B cell (primary cell): ENCODE measurements around the gene PLD3. TPM values are rescaled to one million over a fixed set of nuclear protein-coding genes. Genes with fewer than 3 reads are reported as not detected.

Experiments used
- ATAC-seq: fragments of 200-7000 bp; cut with Tn5 transposase; one replicate; pipeline ENCODE4 v1.10.0; 2021; ENCODE audit warnings: low read depth, mild to moderate bottlenecking, moderate number of reproducible peaks, moderate library complexity
- CTCF ChIA-PET: fragments of 350-600 bp; sonication (Branson Sonifier 250); formaldehyde crosslinking; loops from one replicate; lab custom pipeline; 2021; ENCODE audit warnings: antibody characterized with exemption, inconsistent platforms; lab: Charles Lee
- POLR2A ChIA-PET: fragments of 350-600 bp; sonication (Branson Sonifier 250); formaldehyde crosslinking; loops from one replicate; lab custom pipeline; 2021; ENCODE audit warnings: antibody characterized with exemption; lab: Charles Lee
- DNase-seq: peaks from one replicate; pipeline ENCODE4 v3.0.0; 2013
- H2AFZ ChIP-seq: 2 replicates; pipeline ENCODE4 v1.6.1; 2012; ENCODE audit warnings: mild to moderate bottlenecking, low read depth, low read length; ENCODE audit not compliant: insufficient read depth, poor library complexity, severe bottlenecking
- H3K27ac ChIP-seq, 2 donors: 1 replicate in 1 of 2; 2 replicates in 1 of 2; pipeline ENCODE4 v1.5.1; 2012 to 2013; ENCODE audit warnings: low read length in 2 of 2, mild to moderate bottlenecking in 2 of 2, moderate library complexity in 1 of 2
- H3K27me3 ChIP-seq, 4 experiments: fragments of 200-600 bp in 1 of 4; sonication (generic) in 1 of 4; replicated peaks in 1 of 4; 1 replicate in 2 of 4; 2 replicates in 2 of 4; pipeline versions ENCODE4 v1.6.1 to v1.7.0; 2013 to 2016; ENCODE audit warnings: low read length in 3 of 4, mild to moderate bottlenecking in 2 of 4, mixed read lengths in 1 of 4, moderate library complexity in 1 of 4; ENCODE audit not compliant: insufficient read depth in 4 of 4, control insufficient read depth in 3 of 4; ENCODE audit errors: control extremely low read depth in 1 of 4
- H3K36me3 ChIP-seq, 2 experiments: replicated peaks in 1 of 2; 1 replicate in 1 of 2; 2 replicates in 1 of 2; pipeline versions ENCODE4 v1.6.1 to v1.7.1; 2013; ENCODE audit warnings: low read length in 1 of 2; ENCODE audit not compliant: insufficient read depth in 2 of 2, control insufficient read depth in 1 of 2; ENCODE audit errors: control extremely low read depth in 1 of 2, extremely low read depth in 1 of 2
- H3K4me1 ChIP-seq, 2 donors: fragments of 200-600 bp in 1 of 2; sonication (generic) in 1 of 2; 1 replicate in 1 of 2; 2 replicates in 1 of 2; pipeline versions ENCODE4 v1.5.1 to v1.6.1; 2013 to 2017; ENCODE audit warnings: low read length in 2 of 2; ENCODE audit not compliant: control insufficient read depth in 2 of 2, insufficient read depth in 2 of 2
- H3K4me2 ChIP-seq: replicated peaks from 2 replicates; pipeline ENCODE3; 2012; ENCODE audit warnings: mild to moderate bottlenecking, low read depth, low read length; ENCODE audit not compliant: poor library complexity, severe bottlenecking
- H3K4me3 ChIP-seq, 5 experiments: fragments of 200-600 bp in 1 of 5; sonication (generic) in 1 of 5; 1 replicate in 3 of 5; 2 replicates in 2 of 5; pipeline versions ENCODE4 v1.5.1 to v1.7.0; 2011 to 2016; ENCODE audit warnings: low read length in 4 of 5, mild to moderate bottlenecking in 4 of 5, low read depth in 2 of 5, control low read depth in 1 of 5, moderate library complexity in 1 of 5; ENCODE audit not compliant: insufficient read depth in 1 of 5; ENCODE audit errors: control extremely low read depth in 1 of 5, extremely low read depth in 1 of 5
- H3K79me2 ChIP-seq: fragments of 200-600 bp; sonication (generic); one replicate; pipeline ENCODE4 v1.6.0; 2016; ENCODE audit warnings: low read length; ENCODE audit not compliant: control insufficient read depth, insufficient read depth
- H3K9ac ChIP-seq: fragments of 200-600 bp; sonication (generic); 2 replicates; pipeline ENCODE4 v1.6.1; 2017; ENCODE audit warnings: mild to moderate bottlenecking, low read length, moderate library complexity
- H3K9me3 ChIP-seq, 3 donors: one replicate each; pipeline versions ENCODE4 v1.6.1 to v1.7.1; 2013; ENCODE audit warnings: low read length in 2 of 3; ENCODE audit not compliant: control insufficient read depth in 2 of 3, insufficient read depth in 1 of 3; ENCODE audit errors: control extremely low read depth in 1 of 3
- H4K20me1 ChIP-seq: 2 replicates; pipeline ENCODE4 v1.6.0; 2012; ENCODE audit warnings: mild to moderate bottlenecking, low read length; ENCODE audit not compliant: insufficient read depth, control insufficient read depth, poor library complexity, severe bottlenecking
- H3K27ac Mint-ChIP-seq: one replicate; pipeline ENCODE4 v1.8.0; 2021; ENCODE audit warnings: mixed read lengths
- H3K27me3 Mint-ChIP-seq: one replicate; pipeline ENCODE4 v1.8.0; 2021; ENCODE audit warnings: mixed read lengths
- H3K4me1 Mint-ChIP-seq: one replicate; pipeline ENCODE4 v1.8.0; 2021; ENCODE audit warnings: mixed read lengths
- H3K4me3 Mint-ChIP-seq: one replicate; pipeline ENCODE4 v1.8.0; 2021; ENCODE audit warnings: mixed read lengths
- H3K9me3 Mint-ChIP-seq: one replicate; pipeline ENCODE4 v1.8.0; 2022; ENCODE audit warnings: mixed read lengths; ENCODE audit not compliant: insufficient read depth
- CTCF ChIP-seq: fragments of 200-600 bp; IDR thresholded peaks from one replicate; pipeline ENCODE4 v1.8.0; 2022; ENCODE audit warnings: antibody characterized with exemption, mild to moderate bottlenecking
- EZH2 ChIP-seq: IDR thresholded peaks from 2 replicates; pipeline ENCODE4 v1.6.1; 2012; ENCODE audit warnings: borderline replicate concordance, low read depth, mild to moderate bottlenecking, moderate library complexity, low read length; ENCODE audit not compliant: insufficient read depth, poor library complexity, severe bottlenecking
- WGBS: methylation state at CpG from one replicate; pipeline ENCODE4 v1.1.5; 2013; ENCODE audit warnings: missing lambda C conversion rate; ENCODE audit not compliant: insufficient coverage; 5-methylcytosine and 5-hydroxymethylcytosine counted together
- intact Hi-C: fragments of 100-400 bp; cut with micrococcal nuclease; formaldehyde crosslinking; loops from one replicate; pipeline ENCODE4 v1.10.0; 2022
- polyA plus RNA-seq: library from polyadenylated mRNA; depleted of rRNA; stranded (reverse); fragments of >200 nt; gene quantifications from 2 replicates; pipeline ENCODE4 v1.2.3, GENCODE V29; 2012
- total RNA-seq, 2 donors: library from RNA; stranded (reverse); fragments of 120-200 nt in 1 of 2; gene quantifications; 1 replicate in 1 of 2; 2 replicates in 1 of 2; pipeline versions ENCODE4 v1.2.3 to v1.2.4, GENCODE V29; 2013 to 2022

PLD3 gene
- total and polyA plus RNA-seq, 2 donors (not counting 1 experiment from before 2014, with no cell fraction given), result 61.7 to 153 TPM

GRCh38 chr19:40321076-40321475, 27.4 kb upstream of the PLD3 start:
- H3K27ac ChIP-seq, result no peak overlapping the region
- DNase-seq (no peak), ATAC-seq (no peak)
- ChIA-PET CTCF (no interaction called here), POLR2A (no interaction called here)
- no peaks in the 10 kb centered on the region for H3K79me2 ChIP-seq
- H3K27ac Mint-ChIP-seq, result no peak overlapping the region
- H2AFZ ChIP-seq, result no peak overlapping the region
- WGBS, result 97% methylated on average over 15 of the region's 18 CpGs
- intact Hi-C loops, result no loop called here
- no peaks in the 10 kb centered on the region for H3K27me3 Mint-ChIP-seq
- H3K27me3 ChIP-seq, result no peaks in the 10 kb centered on the region
- H3K9me3 Mint-ChIP-seq, result no peaks in the 10 kb centered on the region
- no peaks in the 10 kb centered on the region for H4K20me1 ChIP-seq
- no peaks in the 10 kb centered on the region for H3K4me1 Mint-ChIP-seq
- H3K9ac ChIP-seq, result no peak overlapping the region
- H3K4me2 ChIP-seq, result no peak overlapping the region
- no peaks in the 10 kb centered on the region for H3K4me1 ChIP-seq
- H3K36me3 ChIP-seq, result peaks cover 0 to 47% of the 10 kb centered on the region in 2 experiments
- no peak overlapping the region for H3K4me3 ChIP-seq
- H3K9me3 ChIP-seq, result no peaks in the 10 kb centered on the region
- H3K4me3 Mint-ChIP-seq, result no peak overlapping the region
- TF ChIP-seq EZH2 (no peak), CTCF (no peak)

GRCh38 chr19:40321566-40322270, 26.8 kb upstream of the PLD3 start:
- Mint-ChIP-seq H3K27ac (no peak overlapping the region), H3K27me3 (no peaks in the 10 kb centered on the region), H3K4me1 (no peaks in the 10 kb centered on the region), H3K9me3 (no peaks in the 10 kb centered on the region), H3K4me3 (no peak overlapping the region)
- Histone ChIP-seq H3K27ac (no peak overlapping the region), H3K4me2 (no peak overlapping the region), H3K4me1 (no peaks in the 10 kb centered on the region), H3K9ac (no peak overlapping the region), H2AFZ (no peak overlapping the region), H3K36me3 (peaks cover 0 to 53% of the 10 kb centered on the region in 2 experiments), H3K9me3 (no peaks in the 10 kb centered on the region), H3K27me3 (no peaks in the 10 kb centered on the region), H3K79me2 (no peaks in the 10 kb centered on the region), H4K20me1 (no peaks in the 10 kb centered on the region), H3K4me3 (no peak overlapping the region)
- DNase-seq (no peak), ATAC-seq (no peak)
- intact Hi-C loops, result no loop called here
- ChIA-PET CTCF (interaction anchor here (1.0 kb wide), 1 partner anchor 16 kb away, joined by 3 read pairs; no protein-coding TSS in a partner anchor), POLR2A (no interaction called here)
- WGBS, result 98% methylated on average over 27 of the region's 27 CpGs
- TF ChIP-seq EZH2, result no peak
